IMR-90 (cell line): ENCODE measurements around the gene RASL10A. TPM values are rescaled to one million over a fixed set of nuclear protein-coding genes. Genes with fewer than 3 reads are reported as not detected.

Experiments
- ATAC-seq: fragments of 200-7000 bp; cut with Tn5 transposase; 2 replicates; pipeline ENCODE4 v1.9.1; 2020; ENCODE audit warnings: low read depth, mild to moderate bottlenecking, moderate library complexity
- BruUV-seq: library from RNA; stranded (reverse); fragments of 400-500 nt; replicated peaks from 2 replicates; lab custom pipeline; 2021; lab: Mats Ljungman, UMichigan
- CTCF ChIA-PET: fragments of 300-600 bp; formaldehyde crosslinking; extraction: SDS; loops from one replicate; lab custom pipeline; 2021; ENCODE audit warnings: antibody characterized with exemption; lab: Yijun Ruan, JAX
- POLR2A ChIA-PET: fragments of 300-600 bp; sonication (Branson Sonifier 250); formaldehyde crosslinking; loops from one replicate; lab custom pipeline; 2022; ENCODE audit warnings: antibody characterized with exemption; ENCODE audit not compliant: unreplicated experiment; lab: Charles Lee
- DNase-seq: peaks from one replicate; pipeline ENCODE4 v3.0.0; 2013
- H2AFZ ChIP-seq: replicated peaks from 2 replicates; pipeline ENCODE3; 2013; ENCODE audit warnings: low read length, mild to moderate bottlenecking; ENCODE audit not compliant: poor library complexity
- H2AK5ac ChIP-seq: 2 replicates; pipeline ENCODE4 v1.6.1; 2013; ENCODE audit warnings: low read depth, low read length, inconsistent platforms
- H2AK9ac ChIP-seq: replicated peaks from 2 replicates; pipeline ENCODE3; 2013; ENCODE audit warnings: mild to moderate bottlenecking, low read depth, low read length, moderate library complexity; ENCODE audit not compliant: poor library complexity
- H2BK120ac ChIP-seq: 2 replicates; pipeline ENCODE4 v1.6.1; 2013; ENCODE audit warnings: low read depth, low read length, inconsistent platforms
- H2BK15ac ChIP-seq: 3 replicates; pipeline ENCODE4 v1.6.1; 2013; ENCODE audit warnings: low read depth, low read length, inconsistent platforms
- H2BK20ac ChIP-seq: 2 replicates; pipeline ENCODE4 v1.6.1; 2013; ENCODE audit warnings: low read depth, mild to moderate bottlenecking, inconsistent platforms, low read length, moderate library complexity
- H2BK5ac ChIP-seq: 2 replicates; pipeline ENCODE4 v1.6.1; 2013; ENCODE audit warnings: mild to moderate bottlenecking, low read depth, low read length, inconsistent platforms; ENCODE audit not compliant: poor library complexity, severe bottlenecking
- H3K14ac ChIP-seq: replicated peaks from 2 replicates; pipeline ENCODE4 v1.6.1; 2013; ENCODE audit warnings: low read depth, low read length, inconsistent platforms
- H3K18ac ChIP-seq: 2 replicates; pipeline ENCODE4 v1.6.1; 2013; ENCODE audit warnings: low read depth, low read length, control low read depth
- H3K23ac ChIP-seq: 2 replicates; pipeline ENCODE4 v1.6.1; 2013; ENCODE audit warnings: low read depth, low read length, inconsistent platforms
- H3K27ac ChIP-seq: 2 replicates; pipeline ENCODE4 v1.5.1; 2013; ENCODE audit warnings: mild to moderate bottlenecking, control low read depth, low read length; ENCODE audit not compliant: insufficient read depth
- H3K27me3 ChIP-seq: 2 replicates; pipeline ENCODE4 v1.6.1; 2013; ENCODE audit warnings: low read length; ENCODE audit not compliant: control insufficient read depth, insufficient read depth
- H3K36me3 ChIP-seq: 2 replicates; pipeline ENCODE4 v1.6.1; 2013; ENCODE audit warnings: low read length, mixed read lengths; ENCODE audit not compliant: control insufficient read depth, insufficient read depth
- H3K4ac ChIP-seq: 2 replicates; pipeline ENCODE4 v1.6.1; 2013; ENCODE audit warnings: low read depth, low read length, inconsistent platforms
- H3K4me1 ChIP-seq: 2 replicates; pipeline ENCODE4 v1.6.1; 2013; ENCODE audit warnings: low read length, mixed read lengths; ENCODE audit not compliant: control insufficient read depth, insufficient read depth
- H3K4me2 ChIP-seq: 2 replicates; pipeline ENCODE4 v1.6.1; 2013; ENCODE audit warnings: low read depth, mild to moderate bottlenecking, control low read depth, low read length, moderate library complexity
- H3K4me3 ChIP-seq: 2 replicates; pipeline ENCODE4 v1.5.1; 2013; ENCODE audit warnings: low read depth, mild to moderate bottlenecking, control low read depth, low read length, moderate library complexity; ENCODE audit not compliant: insufficient read depth
- H3K56ac ChIP-seq: 2 replicates; pipeline ENCODE4 v1.6.1; 2013; ENCODE audit warnings: low read length, inconsistent platforms; ENCODE audit not compliant: insufficient read depth; ENCODE audit errors: extremely low read depth
- H3K79me1 ChIP-seq, 2 experiments: 2 replicates each; pipeline ENCODE4 v1.6.1; 2013; ENCODE audit warnings: low read length in 2 of 2, inconsistent platforms in 1 of 2, low read depth in 1 of 2
- H3K9ac ChIP-seq: 2 replicates; pipeline ENCODE4 v1.6.1; 2013; ENCODE audit warnings: low read depth, low read length, control low read depth
- H3K9me1 ChIP-seq: 2 replicates; pipeline ENCODE4 v1.6.1; 2013; ENCODE audit warnings: low read length, inconsistent platforms; ENCODE audit not compliant: insufficient read depth
- H3K9me3 ChIP-seq: 2 replicates; pipeline ENCODE4 v1.6.1; 2013; ENCODE audit warnings: low read length; ENCODE audit not compliant: control insufficient read depth, insufficient read depth
- H4K20me1 ChIP-seq: 2 replicates; pipeline ENCODE4 v1.6.1; 2013; ENCODE audit warnings: low read length, inconsistent platforms; ENCODE audit not compliant: insufficient read depth
- H4K5ac ChIP-seq: 2 replicates; pipeline ENCODE4 v1.6.1; 2013; ENCODE audit warnings: mild to moderate bottlenecking, low read depth, low read length, control low read depth
- H4K8ac ChIP-seq, 2 experiments: 2 replicates each; pipeline ENCODE4 v1.6.1; 2013; ENCODE audit warnings: low read depth in 2 of 2, low read length in 2 of 2, control low read depth in 1 of 2, inconsistent platforms in 1 of 2
- H4K91ac ChIP-seq: 2 replicates; pipeline ENCODE4 v1.6.1; 2013; ENCODE audit warnings: low read depth, low read length, inconsistent platforms; ENCODE audit not compliant: insufficient read depth
- CEBPB ChIP-seq: IDR thresholded peaks from 2 replicates; pipeline ENCODE4 v1.6.1; 2012; ENCODE audit warnings: low read depth, low read length, improper control_type of control experiment
- POLR2A ChIP-seq: IDR thresholded peaks from 2 replicates; pipeline ENCODE4 v1.6.1; 2012; ENCODE audit warnings: mild to moderate bottlenecking, low read depth, low read length
- RAD21 ChIP-seq: IDR thresholded peaks from 2 replicates; pipeline ENCODE4 v1.6.1; 2012; ENCODE audit warnings: low read length, improper control_type of control experiment
- RCOR1 ChIP-seq: IDR thresholded peaks from 2 replicates; pipeline ENCODE4 v1.6.1; 2012; ENCODE audit warnings: mild to moderate bottlenecking, low read length, improper control_type of control experiment; ENCODE audit not compliant: insufficient replicate concordance
- USF2 ChIP-seq: fragments of 150-350 bp; IDR thresholded peaks from 2 replicates; pipeline ENCODE4 v1.6.1; 2017; ENCODE audit warnings: mild to moderate bottlenecking, antibody characterized with exemption, low read length, low read depth
- WGBS, 2 experiments: methylation state at CpG; one replicate each; pipeline versions ENCODE4 v1.1.5 to v1.1.7; 2013; ENCODE audit warnings: missing lambda C conversion rate in 2 of 2; ENCODE audit not compliant: insufficient read length in 1 of 2; ENCODE audit errors: extremely low coverage in 2 of 2; 5-methylcytosine and 5-hydroxymethylcytosine counted together
- dilution Hi-C: fragments of 300-500 bp; cut with HindIII; formaldehyde crosslinking; loops from one replicate; pipeline ENCODE4 v1.14.3; 2018; ENCODE audit warnings: low sequenced_read_pairs; ENCODE audit not compliant: unreplicated experiment
- in situ Hi-C: fragments of 300-500 bp; cut with MboI; formaldehyde crosslinking; loops from 3 replicates; pipeline ENCODE4 v1.14.3; 2019; ENCODE audit warnings: low sequenced_read_pairs, inconsistent platforms, mixed read lengths
- intact Hi-C: fragments of 100-400 bp; cut with micrococcal nuclease; formaldehyde crosslinking; loops from 2 replicates; pipeline ENCODE4 v1.10.0; 2022
- polyA plus RNA-seq, 3 experiments: library from polyadenylated mRNA; depleted of rRNA; stranded (reverse); fragments of >200 nt; gene quantifications; 2 replicates each; pipeline ENCODE4 v1.2.3, GENCODE V29; 2012; ENCODE audit warnings: low replicate concordance in 1 of 3
- total RNA-seq: library from RNA; depleted of rRNA; stranded (reverse); fragments of >200 nt; gene quantifications from 2 replicates; pipeline ENCODE4 v1.2.3, GENCODE V29; 2012

The RASL10A gene
- total and polyA plus RNA-seq, 2 of the 4 experiments (the other 2 are of a cell fraction): 0.26 TPM; not detected in 1

GRCh38 chr22:29298641-29299040, 16.9 kb downstream of the RASL10A start:
- WGBS, 2 experiments: 84% methylated on average over 3 of the region's 8 CpGs; no CpG with 5 or more reads in 1 of the 2 experiments
- Histone ChIP-seq H3K23ac (no peak overlapping the region), H2BK20ac (no peak overlapping the region), H2BK120ac (no peak overlapping the region), H3K4ac (no peak overlapping the region), H3K79me1 (peaks cover 26 to 32% of the 10 kb centered on the region in 2 experiments), H2AFZ (no peak overlapping the region), H4K91ac (no peak overlapping the region), H4K8ac (no peak overlapping the region), H3K9me3 (no peaks in the 10 kb centered on the region), H2BK15ac (no peak overlapping the region), H3K14ac (no peak overlapping the region), H2BK5ac (no peak overlapping the region), H3K4me1 (no peaks in the 10 kb centered on the region; the same call in 1 of the 2 replicates), H2AK5ac (no peak overlapping the region), H3K36me3 (peaks cover 69% of the 10 kb centered on the region), H3K9me1 (peaks cover 10% of the 10 kb centered on the region), H2AK9ac (no peak overlapping the region), H4K5ac (no peak overlapping the region), H3K27ac (no peak overlapping the region), H3K9ac (no peak overlapping the region), H3K56ac (no peak overlapping the region), H3K4me2 (no peak overlapping the region), H3K27me3 (no peaks in the 10 kb centered on the region), H4K20me1 (peaks cover 47% of the 10 kb centered on the region), H3K4me3 (no peak overlapping the region), H3K18ac (no peak overlapping the region)
- CTCF ChIA-PET: no interaction called here
- in situ Hi-C loops: no loop called here
- BruUV-seq: no TSS peak
- TF ChIP-seq RCOR1 (no peak), RAD21 (no peak), POLR2A (no peak), USF2 (no peak), CEBPB (no peak)
- DNase-seq (no peak), ATAC-seq (no peak)
- POLR2A ChIA-PET: no interaction called here
- intact Hi-C loops: no loop called here
- dilution Hi-C loops: no loop called here
